Stomach (tissue), 4 donors: Measurements from ENCODE around the gene PSMB7.

Experiments used
- CTCF ChIP-seq, 7 experiments: fragments of 450-650 bp in 4 of 7; fragments of 200-600 bp in 3 of 7; sonication (generic) in 3 of 7; IDR thresholded peaks; one replicate each; pipeline ENCODE4 v1.5.1; 2016 to 2019; ENCODE audit warnings: antibody characterized with exemption in 7 of 7, control low read depth in 2 of 7, mild to moderate bottlenecking in 1 of 7
- POLR2A ChIP-seq, 4 donors: fragments of 450-650 bp; IDR thresholded peaks; one replicate each; pipeline ENCODE4 v1.6.1; 2016; ENCODE audit warnings: antibody characterized with exemption in 4 of 4, control low read depth in 2 of 4, mild to moderate bottlenecking in 1 of 4, moderate library complexity in 1 of 4

GRCh38 chr9:124426361-124426760 lies 11.1 kb upstream of the PSMB7 start:
- no peak for TF ChIP-seq CTCF (IDR thresholded peaks at IDR 0.05)
- TF ChIP-seq POLR2A (IDR thresholded peaks at IDR 0.05): no peak
